Hepatocyte (in vitro differentiated cells): ENCODE measurements around the gene MBOAT7.

Experiments used
- CTCF ChIP-seq: fragments of 200-600 bp; sonication (generic); IDR thresholded peaks from 2 replicates; pipeline ENCODE4 v1.5.1; 2016; ENCODE audit warnings: antibody characterized with exemption, mild to moderate bottlenecking; ENCODE audit not compliant: poor library complexity
- EZH2 ChIP-seq: fragments of 200-600 bp; sonication (generic); IDR thresholded peaks from 2 replicates; pipeline ENCODE4 v1.6.1; 2016; ENCODE audit warnings: antibody characterized with exemption, mild to moderate bottlenecking, borderline replicate concordance
- EZH2phosphoT487 ChIP-seq: fragments of 200-600 bp; sonication (generic); IDR thresholded peaks from one replicate; pipeline ENCODE4 v1.6.1; 2018; ENCODE audit warnings: antibody characterized with exemption, mild to moderate bottlenecking, low read depth, moderate library complexity; ENCODE audit not compliant: unreplicated experiment, severe bottlenecking

GRCh38 chr19:54218960-54219661 lies 29.7 kb upstream of the MBOAT7 start:
- no peak for TF ChIP-seq EZH2phosphoT487
- TF ChIP-seq CTCF: no peak
- no peak for TF ChIP-seq EZH2
